Activated T-cell treated with anti-CD3 and anti-CD28 coated beads for 24 hours (primary cell): Measurements from ENCODE around the gene CYP8B1.
"Not testable (repeated sequence)": the region's sequence is repeated elsewhere in the genome, so short reads cannot be mapped to it uniquely, and the experiment has no call there.

Experiments
- DNase-seq: peaks from one replicate; pipeline ENCODE4 v3.0.0-alpha.2; 2020; ENCODE audit warnings: low read depth

CYP8B1 gene

GRCh38 chr3:42884324-42884723, 8.6 kb upstream of the CYP8B1 start:
- DNase-seq: no peak

GRCh38 chr3:42883251-42883930, 7.7 kb upstream of the CYP8B1 start:
- not testable (repeated sequence) for DNase-seq

GRCh38 chr3:42880601-42881451, 5.1 kb upstream of the CYP8B1 start:
- DNase-seq: peak; percentile 88

GRCh38 chr3:42880183-42880582, 4.5 kb upstream of the CYP8B1 start:
- no peak for DNase-seq

DNA sequence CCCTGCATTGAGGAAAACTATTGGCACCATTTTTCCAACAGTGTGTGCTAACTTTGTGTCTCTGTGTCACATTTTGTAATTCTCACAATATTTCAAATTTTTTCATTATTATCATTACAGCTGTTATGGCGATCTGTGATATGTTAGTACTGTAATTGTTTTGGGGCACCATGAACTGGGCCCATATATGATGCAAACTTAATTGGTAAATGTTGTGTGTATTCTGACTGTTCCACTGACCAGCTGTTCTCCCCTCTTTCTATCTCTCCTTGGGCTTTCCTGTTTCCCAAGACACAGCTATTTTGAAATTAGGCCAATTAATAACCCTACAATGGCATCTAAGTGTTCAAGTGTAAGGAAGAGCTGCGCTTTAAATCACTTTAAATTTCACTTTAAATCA, 2.2 kb upstream of the CYP8B1 start:
- DNase-seq: no peak

- DNase-seq: no peak
Measured at GRCh38 chr3:42876940-42877720, 1.5 kb upstream of the CYP8B1 start.

DNA sequence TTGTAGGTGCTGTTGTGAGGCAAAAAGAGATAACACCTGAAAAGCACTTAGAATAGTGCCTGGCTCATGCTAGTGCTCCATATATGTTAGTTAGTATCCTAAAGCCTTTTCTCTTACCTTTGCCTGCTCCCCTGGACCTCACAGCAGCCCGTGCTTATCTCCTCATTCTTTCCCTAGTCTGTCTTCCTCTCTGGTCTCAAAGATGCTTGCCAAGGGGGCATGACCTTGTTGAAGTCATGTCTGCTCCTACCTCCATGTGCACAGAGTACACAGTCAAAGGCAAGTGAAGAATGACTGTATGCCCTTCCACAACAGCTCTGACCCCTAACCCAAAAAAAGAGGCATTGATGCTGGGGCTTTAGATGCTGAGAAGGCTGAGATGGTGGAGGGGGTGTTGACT, 722 bp upstream of the CYP8B1 start:
- DNase-seq: no peak

DNA sequence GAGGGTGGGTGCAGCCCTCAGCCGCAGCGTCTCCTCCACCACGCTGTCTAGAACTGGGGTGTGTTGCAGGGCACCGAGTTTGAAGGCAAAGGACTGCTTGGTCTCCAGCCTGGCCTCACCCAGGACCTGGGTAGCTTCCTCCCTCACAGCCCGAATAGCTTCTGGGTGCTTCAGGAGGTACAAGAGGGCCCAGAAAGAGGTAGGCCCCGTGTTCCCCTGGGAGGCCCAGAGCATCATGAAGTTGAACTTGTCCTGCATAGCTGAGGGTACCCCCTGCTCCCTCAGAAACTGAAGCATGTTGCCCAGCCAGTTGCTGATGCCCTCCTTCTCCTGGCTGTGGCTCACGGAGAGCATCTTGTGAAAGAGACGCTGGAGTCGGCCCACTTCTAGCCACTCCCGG, 930 bp downstream of the CYP8B1 start:
- no peak for DNase-seq

- no peak for DNase-seq
Measured at GRCh38 chr3:42873221-42873982, 2.3 kb downstream of the CYP8B1 start.

DNA sequence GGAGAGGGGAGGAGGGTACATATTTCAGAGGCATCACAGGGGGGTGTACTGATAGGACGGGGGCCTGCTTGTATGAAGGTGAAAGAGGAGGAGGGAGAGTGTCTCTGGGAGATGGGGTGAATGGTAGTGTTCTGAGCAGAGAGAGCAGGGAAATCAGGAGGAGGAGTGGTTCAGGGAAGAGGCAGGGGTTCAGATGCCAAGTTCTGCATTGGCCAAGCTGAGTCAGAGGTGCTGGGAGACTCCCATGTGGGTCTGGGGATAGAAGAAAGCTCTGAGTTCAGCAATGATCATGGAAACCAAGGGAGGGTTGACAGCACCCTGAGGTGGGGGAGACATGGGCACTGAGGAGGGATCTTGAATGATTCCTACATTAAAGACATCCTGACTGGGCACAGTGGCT, 3.0 kb downstream of the CYP8B1 start:
- DNase-seq: no peak

DNA sequence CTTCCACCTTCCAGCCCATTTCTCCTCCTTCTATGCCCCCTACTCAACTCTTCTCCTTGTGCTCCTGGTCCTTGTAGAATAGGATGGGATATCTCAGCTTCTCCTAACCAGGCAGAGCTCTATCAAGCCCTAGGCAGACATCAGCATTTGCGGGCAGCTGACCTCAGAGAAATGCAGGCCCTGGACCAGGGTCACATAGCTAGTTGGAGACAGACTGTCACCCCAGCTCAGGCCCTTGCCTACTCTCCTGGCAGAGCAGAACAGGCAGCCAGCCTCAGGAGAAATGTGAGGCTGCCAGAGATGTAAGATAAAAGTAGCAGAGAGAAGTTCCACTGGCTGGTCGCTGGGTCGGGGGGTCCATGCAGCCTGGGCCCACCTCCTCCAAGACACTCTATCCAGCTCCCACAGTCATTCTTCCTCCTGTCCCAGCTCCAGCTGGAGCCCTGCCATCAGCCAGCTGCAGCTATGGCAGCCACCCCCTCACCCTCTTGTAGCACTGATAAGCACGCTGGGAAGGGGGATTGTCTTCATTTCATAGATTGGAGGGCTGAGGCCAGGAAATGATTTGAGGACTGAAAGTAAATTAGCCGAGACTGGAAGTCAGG, 4.0 kb downstream of the CYP8B1 start:
- DNase-seq: no peak

- no peak for DNase-seq
Measured at GRCh38 chr3:42868841-42869240, 6.8 kb downstream of the CYP8B1 start.

GRCh38 chr3:42867138-42867537, 8.5 kb downstream of the CYP8B1 start:
- no peak for DNase-seq

DNA sequence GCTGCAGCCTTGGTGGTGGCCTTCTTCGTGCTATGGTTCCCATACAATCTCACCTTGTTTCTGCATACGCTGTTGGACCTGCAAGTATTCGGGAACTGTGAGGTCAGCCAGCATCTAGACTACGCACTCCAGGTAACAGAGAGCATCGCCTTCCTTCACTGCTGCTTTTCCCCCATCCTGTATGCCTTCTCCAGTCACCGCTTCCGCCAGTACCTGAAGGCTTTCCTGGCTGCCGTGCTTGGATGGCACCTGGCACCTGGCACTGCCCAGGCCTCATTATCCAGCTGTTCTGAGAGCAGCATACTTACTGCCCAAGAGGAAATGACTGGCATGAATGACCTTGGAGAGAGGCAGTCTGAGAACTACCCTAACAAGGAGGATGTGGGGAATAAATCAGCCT, 10.4 kb downstream of the CYP8B1 start:
- DNase-seq: no peak

GRCh38 chr3:42864321-42864950, 11.2 kb downstream of the CYP8B1 start:
- no peak for DNase-seq

DNA sequence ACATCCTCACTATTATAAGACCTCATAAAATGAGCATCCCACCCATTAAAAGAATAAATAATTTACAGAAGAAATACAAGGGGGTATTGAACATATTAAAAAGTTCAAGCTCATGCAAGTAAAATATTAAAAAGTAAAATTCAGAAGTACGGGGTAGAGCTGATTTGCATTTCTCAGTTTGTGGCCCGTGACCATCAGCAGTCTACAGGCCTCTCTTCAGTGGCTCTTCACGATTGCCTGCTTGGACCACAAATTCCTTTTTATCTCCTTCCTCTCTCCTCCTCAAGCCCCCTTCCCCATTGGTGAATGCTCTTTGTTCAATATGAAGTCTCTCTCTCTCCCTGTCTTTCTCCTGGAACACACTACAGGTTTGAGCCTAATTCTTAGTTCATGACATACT, 19.1 kb downstream of the CYP8B1 start:
- no peak for DNase-seq

DNA sequence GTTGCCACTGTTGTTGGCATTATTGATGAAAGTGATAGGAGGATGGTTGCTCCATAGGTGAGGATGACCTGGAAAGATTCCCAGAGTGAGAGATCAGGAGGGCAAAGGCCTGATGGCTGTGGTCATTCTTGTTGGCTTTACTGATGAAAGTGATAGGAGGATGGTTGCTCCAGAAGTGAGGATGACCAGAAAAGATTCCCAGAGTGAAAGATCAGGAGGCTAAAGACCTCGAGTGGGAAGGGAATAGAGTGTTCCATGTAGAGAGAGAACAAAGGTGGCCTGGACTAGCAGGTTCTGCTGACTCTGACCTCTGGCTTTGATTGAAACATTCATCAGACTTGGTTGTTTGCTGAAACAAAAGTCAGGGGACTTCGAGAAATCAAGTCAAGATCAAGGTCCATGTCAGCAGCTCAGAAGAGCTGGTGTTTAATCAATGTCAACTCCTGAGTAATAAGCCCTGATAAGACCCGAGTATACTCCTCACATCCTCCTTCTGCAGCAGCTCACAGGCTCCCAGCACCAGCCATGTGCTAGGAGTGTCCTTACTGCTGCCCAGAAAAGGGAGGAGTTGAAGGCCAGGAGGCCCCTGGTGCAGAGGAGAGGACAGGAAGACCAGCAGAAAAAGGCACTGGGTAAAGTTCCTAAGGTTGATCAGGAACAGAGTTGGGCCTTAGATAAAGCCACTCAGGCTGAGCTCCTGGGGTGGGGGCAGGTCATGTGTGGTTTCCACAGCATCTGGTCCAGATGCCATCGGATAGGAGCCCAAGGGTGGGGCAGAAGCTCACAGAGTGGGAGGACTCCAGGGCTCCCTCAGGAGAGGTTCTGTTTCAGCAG, 19.9 kb downstream of the CYP8B1 start:
- DNase-seq: no peak

DNA sequence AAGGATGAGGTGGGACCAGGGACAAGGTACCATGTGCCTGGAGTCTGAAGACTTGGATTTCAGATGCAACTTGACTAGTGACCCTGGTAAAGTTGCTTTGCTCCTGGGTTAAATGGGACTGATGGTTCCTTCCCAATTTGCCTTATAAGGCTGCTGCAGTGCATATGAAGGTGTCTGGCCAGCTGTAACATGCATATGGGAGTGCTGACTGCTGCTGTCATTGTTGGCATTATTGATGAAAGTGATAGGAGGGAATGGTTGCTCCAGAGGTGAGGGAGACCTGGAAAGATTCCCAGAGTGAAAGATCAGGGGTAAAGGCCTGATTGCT, 20.5 kb downstream of the CYP8B1 start:
- DNase-seq: no peak

DNA sequence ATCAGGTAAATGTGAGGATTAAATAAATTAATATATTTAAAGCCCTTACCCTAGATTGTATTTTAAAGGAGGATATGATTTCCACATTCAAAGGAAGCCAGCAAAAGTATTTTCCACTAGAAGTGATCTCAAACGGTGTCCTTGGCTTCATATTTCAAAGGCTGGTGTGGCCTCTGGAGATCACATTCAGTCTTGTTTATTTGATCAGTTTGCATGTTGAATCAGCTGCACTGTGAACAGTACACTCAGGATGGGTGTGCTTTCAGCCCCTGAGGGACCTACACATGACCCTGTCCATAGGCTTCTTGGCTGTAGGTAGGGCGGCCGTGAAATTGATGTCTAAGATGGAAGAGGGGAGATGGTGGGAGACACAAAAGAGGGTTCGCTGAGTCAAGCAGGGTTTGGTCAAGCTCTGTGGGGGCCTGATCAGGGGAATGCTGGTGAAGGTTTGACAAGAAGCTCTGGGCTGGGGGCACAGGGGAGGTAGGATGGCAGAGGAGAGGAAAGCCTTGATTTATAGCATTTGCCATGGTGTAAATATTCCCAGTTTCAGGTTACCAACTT, 21.9 kb downstream of the CYP8B1 start:
- DNase-seq: no peak

DNA sequence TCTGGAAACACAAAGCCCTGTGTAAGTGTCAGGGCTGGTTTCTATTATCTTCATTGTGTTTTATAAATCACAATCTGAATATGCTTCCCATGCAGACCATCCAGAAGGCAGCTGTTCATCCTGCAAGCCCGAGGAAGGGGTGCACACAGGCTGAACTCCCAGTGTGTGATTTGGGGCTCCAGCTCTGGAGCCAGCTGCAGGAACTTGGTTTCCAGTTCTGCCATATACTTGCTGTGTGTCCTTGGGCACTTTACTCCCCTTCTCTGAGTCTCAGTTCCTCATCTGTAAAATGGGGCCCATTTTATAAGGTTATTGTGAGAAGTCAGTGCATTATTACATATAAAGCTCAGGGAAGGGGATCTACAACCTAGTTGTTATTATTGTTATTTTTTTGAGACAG, 22.6 kb downstream of the CYP8B1 start:
- no peak for DNase-seq
